ENCODE data around the gene ATP10B.

The ATP10B gene

DNA sequence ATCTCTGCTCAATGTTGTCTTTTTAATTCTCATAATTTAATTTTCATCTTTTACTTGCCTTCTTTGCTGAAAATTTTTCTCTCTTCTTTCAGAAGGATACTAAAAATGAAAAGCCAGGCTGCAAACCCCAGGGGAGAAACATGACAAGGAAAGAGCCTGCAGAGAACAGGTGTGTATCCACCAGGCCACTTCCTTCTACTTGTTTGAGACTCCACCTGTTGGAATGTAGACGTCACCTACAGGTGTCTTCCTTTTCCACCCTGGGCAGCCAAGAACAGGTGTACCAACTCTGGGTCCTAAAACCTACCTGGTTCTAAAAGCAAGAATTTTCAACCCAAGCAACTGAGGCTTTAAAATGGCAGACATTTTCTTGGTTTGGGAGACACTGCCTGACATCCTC lies 166.8 kb downstream of the ATP10B start:
- TF ChIP-seq, protein P1, sequence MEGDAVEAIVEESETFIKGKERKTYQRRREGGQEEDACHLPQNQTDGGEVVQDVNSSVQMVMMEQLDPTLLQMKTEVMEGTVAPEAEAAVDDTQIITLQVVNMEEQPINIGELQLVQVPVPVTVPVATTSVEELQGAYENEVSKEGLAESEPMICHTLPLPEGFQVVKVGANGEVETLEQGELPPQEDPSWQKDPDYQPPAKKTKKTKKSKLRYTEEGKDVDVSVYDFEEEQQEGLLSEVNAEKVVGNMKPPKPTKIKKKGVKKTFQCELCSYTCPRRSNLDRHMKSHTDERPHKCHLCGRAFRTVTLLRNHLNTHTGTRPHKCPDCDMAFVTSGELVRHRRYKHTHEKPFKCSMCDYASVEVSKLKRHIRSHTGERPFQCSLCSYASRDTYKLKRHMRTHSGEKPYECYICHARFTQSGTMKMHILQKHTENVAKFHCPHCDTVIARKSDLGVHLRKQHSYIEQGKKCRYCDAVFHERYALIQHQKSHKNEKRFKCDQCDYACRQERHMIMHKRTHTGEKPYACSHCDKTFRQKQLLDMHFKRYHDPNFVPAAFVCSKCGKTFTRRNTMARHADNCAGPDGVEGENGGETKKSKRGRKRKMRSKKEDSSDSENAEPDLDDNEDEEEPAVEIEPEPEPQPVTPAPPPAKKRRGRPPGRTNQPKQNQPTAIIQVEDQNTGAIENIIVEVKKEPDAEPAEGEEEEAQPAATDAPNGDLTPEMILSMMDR (IDR thresholded peaks at IDR 0.05; ENCODE audit: low read depth, low read length, missing control alignments): no peak
- in situ Hi-C loops (cut with HindIII; ENCODE audit: low sequenced_read_pairs): no loop called here
- no peak overlapping the region for H3K4me3 ChIP-seq (ENCODE audit: low read depth, low read length)
- no peak for DNase-seq (ENCODE audit: low read depth)

- H3K4me3 ChIP-seq (ENCODE audit: low read depth, low read length): no peak overlapping the region
- no peak for DNase-seq (ENCODE audit: low read depth)
- TF ChIP-seq, protein P1 (IDR thresholded peaks at IDR 0.05; ENCODE audit: low read depth, low read length, missing control alignments): no peak
- in situ Hi-C loops (cut with HindIII; ENCODE audit: low sequenced_read_pairs): no loop called here
These were observed 172.3 kb downstream of the ATP10B start for GRCh38 chr5:160679567-160680309.

- in situ Hi-C loops (cut with HindIII; ENCODE audit: low sequenced_read_pairs): no loop called here
These were observed 176.0 kb downstream of the ATP10B start for GRCh38 chr5:160675988-160676387.

GRCh38 chr5:160674901-160675300 lies 177.1 kb downstream of the ATP10B start:
- in situ Hi-C loops (cut with HindIII; ENCODE audit: low sequenced_read_pairs): no loop called here

More at GRCh38 chr5:160675988-160676387, 176.0 kb downstream of the ATP10B start:
- TF ChIP-seq, protein P1 (IDR thresholded peaks at IDR 0.05; ENCODE audit: low read depth, low read length, missing control alignments): no peak
- H3K4me3 ChIP-seq (ENCODE audit: low read depth, low read length): no peak overlapping the region
- DNase-seq (ENCODE audit: low read depth): no peak

GRCh38 chr5:160672521-160672920 lies 179.5 kb downstream of the ATP10B start:
- TF ChIP-seq, protein P1 (IDR thresholded peaks at IDR 0.05; ENCODE audit: low read depth, low read length, missing control alignments): no peak
- in situ Hi-C loops (cut with HindIII; ENCODE audit: low sequenced_read_pairs): no loop called here
- no peak for DNase-seq (ENCODE audit: low read depth)
- H3K4me3 ChIP-seq (ENCODE audit: low read depth, low read length): no peak overlapping the region

More at GRCh38 chr5:160674901-160675300, 177.1 kb downstream of the ATP10B start:
- no peak overlapping the region for H3K4me3 ChIP-seq (ENCODE audit: low read depth, low read length)
- no peak for DNase-seq (ENCODE audit: low read depth)
- TF ChIP-seq, protein P1 (IDR thresholded peaks at IDR 0.05; ENCODE audit: low read depth, low read length, missing control alignments): no peak

GRCh38 chr5:160668356-160668755 lies 183.7 kb downstream of the ATP10B start:
- TF ChIP-seq, protein P1 (IDR thresholded peaks at IDR 0.05; ENCODE audit: low read depth, low read length, missing control alignments): no peak
- in situ Hi-C loops (cut with HindIII; ENCODE audit: low sequenced_read_pairs): no loop called here
- no peak for DNase-seq (ENCODE audit: low read depth)
- H3K4me3 ChIP-seq (ENCODE audit: low read depth, low read length): no peak overlapping the region

Data from astrocyte of the cerebellum (primary cell).